Neutrophil (primary cell): ENCODE data around the gene GID8.

ENCODE experiments used
- H3K27ac ChIP-seq: fragments of 200-600 bp; sonication (generic); 2 replicates; pipeline ENCODE4 v1.5.1; 2016; ENCODE audit warnings: mild to moderate bottlenecking, moderate library complexity
- H3K27me3 ChIP-seq: fragments of 200-600 bp; sonication (generic); 2 replicates; pipeline ENCODE4 v1.6.0; 2016; ENCODE audit warnings: mild to moderate bottlenecking
- H3K36me3 ChIP-seq: fragments of 200-600 bp; sonication (generic); 2 replicates; pipeline ENCODE4 v1.5.1; 2017
- H3K4me1 ChIP-seq, 2 experiments: fragments of 200-600 bp in 1 of 2; sonication (generic) in 1 of 2; 1 replicate in 1 of 2; 2 replicates in 1 of 2; pipeline versions ENCODE4 v1.5.1 to v1.6.1; 2013 to 2016; ENCODE audit warnings: low read depth in 1 of 2, low read length in 1 of 2, mild to moderate bottlenecking in 1 of 2, moderate library complexity in 1 of 2; ENCODE audit not compliant: control insufficient read depth in 1 of 2, insufficient read depth in 1 of 2
- H3K4me3 ChIP-seq, 2 experiments: fragments of 200-600 bp in 1 of 2; sonication (generic) in 1 of 2; 1 replicate in 1 of 2; 2 replicates in 1 of 2; pipeline ENCODE4 v1.5.1; 2013 to 2016; ENCODE audit warnings: low read depth in 1 of 2, low read length in 1 of 2, mild to moderate bottlenecking in 1 of 2, moderate library complexity in 1 of 2
- H3K9me3 ChIP-seq: fragments of 200-600 bp; sonication (generic); 2 replicates; pipeline ENCODE4 v1.5.1; 2016
- CTCF ChIP-seq: fragments of 200-600 bp; sonication (generic); IDR thresholded peaks from 2 replicates; pipeline ENCODE4 v1.5.1; 2016; ENCODE audit warnings: antibody characterized with exemption

The GID8 gene

GRCh38 chr20:62928246-62928939 lies 9.6 kb upstream of the GID8 start:
- H3K27me3 ChIP-seq = no peaks in the 10 kb centered on the region
- TF ChIP-seq CTCF = no peak
- peaks cover 51 to 56% of the 10 kb centered on the region in 2 experiments for H3K4me1 ChIP-seq
- H3K4me3 ChIP-seq = peak overlapping the region; percentile 69 to 91
- peak overlapping the region; percentile 88 for H3K27ac ChIP-seq
- no peaks in the 10 kb centered on the region for H3K9me3 ChIP-seq
- H3K36me3 ChIP-seq = no peaks in the 10 kb centered on the region

GRCh38 chr20:62929051-62929538 lies 8.9 kb upstream of the GID8 start:
- Histone ChIP-seq H3K36me3 (no peaks in the 10 kb centered on the region), H3K9me3 (no peaks in the 10 kb centered on the region), H3K4me1 (peaks cover 46 to 49% of the 10 kb centered on the region in 2 experiments), H3K27ac (peak overlapping the region; percentile 88), H3K4me3 (peak overlapping the region; percentile 69 to 91), H3K27me3 (no peaks in the 10 kb centered on the region)
- no peak for TF ChIP-seq CTCF

GRCh38 chr20:62931464-62931863 lies 6.5 kb upstream of the GID8 start:
- Histone ChIP-seq H3K36me3 (no peaks in the 10 kb centered on the region), H3K27ac (no peak overlapping the region), H3K4me3 (no peak overlapping the region), H3K27me3 (no peaks in the 10 kb centered on the region), H3K4me1 (peaks cover 28 to 35% of the 10 kb centered on the region in 2 experiments), H3K9me3 (no peaks in the 10 kb centered on the region)
- no peak for TF ChIP-seq CTCF

GRCh38 chr20:62933966-62934365 lies 4.0 kb upstream of the GID8 start:
- peaks cover 21 to 30% of the 10 kb centered on the region in 2 experiments for H3K4me1 ChIP-seq
- H3K27me3 ChIP-seq = no peaks in the 10 kb centered on the region
- H3K27ac ChIP-seq = no peak overlapping the region
- no peaks in the 10 kb centered on the region for H3K9me3 ChIP-seq
- no peak for TF ChIP-seq CTCF
- no peaks in the 10 kb centered on the region for H3K36me3 ChIP-seq
- H3K4me3 ChIP-seq = no peak overlapping the region

GRCh38 chr20:62935204-62935967 lies 2.6 kb upstream of the GID8 start:
- TF ChIP-seq CTCF = no peak
- Histone ChIP-seq H3K36me3 (no peaks in the 10 kb centered on the region), H3K9me3 (no peaks in the 10 kb centered on the region), H3K4me3 (no peak overlapping the region), H3K4me1 (peaks cover 28 to 30% of the 10 kb centered on the region in 2 experiments), H3K27me3 (no peaks in the 10 kb centered on the region), H3K27ac (no peak overlapping the region)
